CD14-positive monocyte (primary cell): ENCODE data around the gene SH3YL1. TPM values are rescaled to one million over a fixed set of nuclear protein-coding genes. Genes with fewer than 3 reads are reported as not detected.

ENCODE experiments used
- DNase-seq, 3 donors: peaks; one replicate each; pipeline ENCODE4 v3.0.0-alpha.2; 2011 to 2022
- H2AFZ ChIP-seq: 2 replicates; pipeline ENCODE4 v1.6.0; 2012; ENCODE audit warnings: mild to moderate bottlenecking, low read depth, low read length, inconsistent platforms; ENCODE audit not compliant: insufficient read depth, poor library complexity, severe bottlenecking
- H3K27ac ChIP-seq, 2 donors: 1 replicate in 1 of 2; 2 replicates in 1 of 2; pipeline ENCODE4 v1.5.1; 2012 to 2013; ENCODE audit warnings: low read length in 2 of 2, control low read depth in 1 of 2, inconsistent platforms in 1 of 2, low read depth in 1 of 2, mild to moderate bottlenecking in 1 of 2
- H3K27me3 ChIP-seq, 2 donors: one replicate each; pipeline versions ENCODE4 v1.6.0 to v1.6.1; 2011 to 2013; ENCODE audit warnings: low read length in 2 of 2; ENCODE audit not compliant: control insufficient read depth in 2 of 2, insufficient read depth in 2 of 2
- H3K36me3 ChIP-seq, 2 donors: replicated peaks in 1 of 2; 1 replicate in 1 of 2; 2 replicates in 1 of 2; pipeline versions ENCODE4 v1.5.1 to v1.6.1; 2012 to 2013; ENCODE audit warnings: low read length in 2 of 2, control low read depth in 1 of 2, inconsistent platforms in 1 of 2, mild to moderate bottlenecking in 1 of 2; ENCODE audit not compliant: insufficient read depth in 2 of 2, control insufficient read depth in 1 of 2
- H3K4me1 ChIP-seq, 2 donors: 1 replicate in 1 of 2; 2 replicates in 1 of 2; pipeline versions ENCODE4 v1.5.1 to v1.6.1; 2012 to 2013; ENCODE audit warnings: low read length in 2 of 2, control low read depth in 1 of 2, inconsistent platforms in 1 of 2, mild to moderate bottlenecking in 1 of 2, moderate library complexity in 1 of 2; ENCODE audit not compliant: insufficient read depth in 2 of 2, control insufficient read depth in 1 of 2
- H3K4me2 ChIP-seq: replicated peaks from 2 replicates; pipeline ENCODE3; 2012; ENCODE audit warnings: low read length, moderate library complexity, mild to moderate bottlenecking; ENCODE audit not compliant: poor library complexity, severe bottlenecking; ENCODE audit errors: extremely low read depth
- H3K4me3 ChIP-seq, 3 experiments: fragments of 200-600 bp in 1 of 3; sonication (generic) in 1 of 3; replicated peaks in 1 of 3; 1 replicate in 2 of 3; 2 replicates in 1 of 3; pipeline ENCODE4 v1.5.1; 2011 to 2013; ENCODE audit warnings: low read length in 3 of 3, mild to moderate bottlenecking in 3 of 3, control low read depth in 2 of 3, low read depth in 2 of 3, inconsistent platforms in 1 of 3, moderate library complexity in 1 of 3
- H3K79me2 ChIP-seq: 2 replicates; pipeline ENCODE4 v1.6.0; 2012; ENCODE audit warnings: mild to moderate bottlenecking, control low read depth, inconsistent platforms, low read length, moderate library complexity; ENCODE audit not compliant: insufficient read depth
- H3K9ac ChIP-seq: 2 replicates; pipeline ENCODE4 v1.6.0; 2017; ENCODE audit warnings: low read length, mild to moderate bottlenecking; ENCODE audit not compliant: insufficient read depth, poor library complexity, severe bottlenecking
- H3K9me3 ChIP-seq, 2 donors: replicated peaks in 1 of 2; 1 replicate in 1 of 2; 2 replicates in 1 of 2; pipeline versions ENCODE4 v1.5.1 to v1.6.1; 2012 to 2013; ENCODE audit warnings: low read length in 2 of 2, control low read depth in 1 of 2; ENCODE audit not compliant: control insufficient read depth in 1 of 2, insufficient read depth in 1 of 2
- H4K20me1 ChIP-seq: 2 replicates; pipeline ENCODE4 v1.6.0; 2012; ENCODE audit warnings: mild to moderate bottlenecking, low read length, control low read depth, moderate library complexity; ENCODE audit not compliant: insufficient read depth
- H3K27ac Mint-ChIP-seq, 7 donors: one replicate each; pipeline ENCODE4 v1.8.0; 2020; ENCODE audit warnings: mild to moderate bottlenecking in 7 of 7, mixed read lengths in 7 of 7, moderate library complexity in 6 of 7, inconsistent platforms in 2 of 7
- H3K27me3 Mint-ChIP-seq, 3 donors: one replicate each; pipeline ENCODE4 v1.8.0; 2021 to 2022; ENCODE audit warnings: low read depth in 3 of 3, mild to moderate bottlenecking in 3 of 3, mixed read lengths in 3 of 3, moderate library complexity in 3 of 3, inconsistent platforms in 1 of 3
- H3K36me3 Mint-ChIP-seq, 2 donors: one replicate each; pipeline ENCODE4 v1.8.0; 2020; ENCODE audit warnings: mixed read lengths in 2 of 2, inconsistent platforms in 1 of 2, mild to moderate bottlenecking in 1 of 2
- H3K4me1 Mint-ChIP-seq: one replicate; pipeline ENCODE4 v1.8.0; 2020; ENCODE audit warnings: mild to moderate bottlenecking, mixed read lengths
- H3K4me3 Mint-ChIP-seq, 2 donors: one replicate each; pipeline ENCODE4 v1.8.0; 2020; ENCODE audit warnings: mild to moderate bottlenecking in 2 of 2, mixed read lengths in 2 of 2, moderate library complexity in 1 of 2
- H3K9me3 Mint-ChIP-seq, 7 donors: one replicate each; pipeline ENCODE4 v1.8.0; 2020 to 2022; ENCODE audit warnings: mixed read lengths in 7 of 7, mild to moderate bottlenecking in 6 of 7, moderate library complexity in 6 of 7, inconsistent platforms in 2 of 7
- WGBS: methylation state at CpG from one replicate; pipeline ENCODE4 v1.1.5; 2013; ENCODE audit warnings: missing lambda C conversion rate; ENCODE audit not compliant: insufficient coverage; 5-methylcytosine and 5-hydroxymethylcytosine counted together
- intact Hi-C, 2 donors: fragments of 100-400 bp; cut with micrococcal nuclease; formaldehyde crosslinking; loops; one replicate each; pipeline versions ENCODE4 v1.15.0 to v1.15.1; 2023
- polyA plus RNA-seq, 3 donors: library from polyadenylated mRNA; depleted of rRNA in 1 of 3; unstranded in 2 of 3; stranded (reverse) in 1 of 3; fragments of 300-500 nt in 2 of 3; fragments of >200 nt in 1 of 3; fragmentation: Illumina TruSeq in 2 of 3; gene quantifications; 1 replicate in 2 of 3; 2 replicates in 1 of 3; pipeline ENCODE4 v1.2.3, GENCODE V29; 2012 to 2021
- TF ChIP-seq, protein P1 (sequence below): fragments of 200-600 bp; IDR thresholded peaks from one replicate; pipeline ENCODE4 v1.8.0; 2022; ENCODE audit warnings: antibody characterized with exemption, mild to moderate bottlenecking

SH3YL1 gene
- polyA plus RNA-seq, 3 donors, result 2.4 to 11.7 (median 4.0) TPM

DNA sequence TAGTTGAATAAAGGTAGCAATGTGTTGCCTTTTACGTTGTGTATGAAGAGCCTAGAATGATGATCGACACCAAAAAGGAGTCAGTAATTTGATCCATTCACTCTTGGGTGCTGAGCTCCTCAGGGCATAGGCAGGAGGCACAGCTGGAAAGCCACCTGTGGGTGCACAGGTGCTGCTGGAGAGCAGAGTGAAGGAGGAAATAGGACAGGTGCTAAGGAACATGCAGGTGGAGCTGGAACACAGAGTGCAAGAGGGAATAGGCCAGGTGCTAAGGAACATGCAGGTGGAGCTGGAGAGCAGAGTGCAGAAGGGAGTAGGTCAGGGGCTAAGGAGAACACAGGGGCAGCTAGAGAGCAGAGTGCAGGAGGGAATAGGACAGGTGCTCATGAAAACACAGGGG is 86.1 kb downstream of the SH3YL1 start:
- Histone ChIP-seq H3K27ac (no peak overlapping the region), H3K9ac (no peak overlapping the region), H3K27me3 (no peaks in the 10 kb centered on the region), H4K20me1 (no peaks in the 10 kb centered on the region), H3K9me3 (peaks cover 0 to 7% of the 10 kb centered on the region in 2 donors), H3K36me3 (no peaks in the 10 kb centered on the region), H3K4me3 (no peak overlapping the region), H3K4me2 (no peak overlapping the region), H3K79me2 (no peaks in the 10 kb centered on the region), H2AFZ (no peak overlapping the region), H3K4me1 (no peaks in the 10 kb centered on the region)
- peaks cover 0 to 2% (median 1%) of the 10 kb centered on the region in 3 donors for H3K27me3 Mint-ChIP-seq
- peaks cover 0 to 4% (median under 1%) of the 10 kb centered on the region in 7 donors for H3K9me3 Mint-ChIP-seq
- WGBS, result 89% methylated on average over 2 of the region's 2 CpGs
- H3K27ac Mint-ChIP-seq, result no peak overlapping the region
- intact Hi-C loops, result no loop called here
- H3K4me3 Mint-ChIP-seq, result no peak overlapping the region
- TF ChIP-seq, protein P1, sequence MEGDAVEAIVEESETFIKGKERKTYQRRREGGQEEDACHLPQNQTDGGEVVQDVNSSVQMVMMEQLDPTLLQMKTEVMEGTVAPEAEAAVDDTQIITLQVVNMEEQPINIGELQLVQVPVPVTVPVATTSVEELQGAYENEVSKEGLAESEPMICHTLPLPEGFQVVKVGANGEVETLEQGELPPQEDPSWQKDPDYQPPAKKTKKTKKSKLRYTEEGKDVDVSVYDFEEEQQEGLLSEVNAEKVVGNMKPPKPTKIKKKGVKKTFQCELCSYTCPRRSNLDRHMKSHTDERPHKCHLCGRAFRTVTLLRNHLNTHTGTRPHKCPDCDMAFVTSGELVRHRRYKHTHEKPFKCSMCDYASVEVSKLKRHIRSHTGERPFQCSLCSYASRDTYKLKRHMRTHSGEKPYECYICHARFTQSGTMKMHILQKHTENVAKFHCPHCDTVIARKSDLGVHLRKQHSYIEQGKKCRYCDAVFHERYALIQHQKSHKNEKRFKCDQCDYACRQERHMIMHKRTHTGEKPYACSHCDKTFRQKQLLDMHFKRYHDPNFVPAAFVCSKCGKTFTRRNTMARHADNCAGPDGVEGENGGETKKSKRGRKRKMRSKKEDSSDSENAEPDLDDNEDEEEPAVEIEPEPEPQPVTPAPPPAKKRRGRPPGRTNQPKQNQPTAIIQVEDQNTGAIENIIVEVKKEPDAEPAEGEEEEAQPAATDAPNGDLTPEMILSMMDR, result no peak
- no peaks in the 10 kb centered on the region for H3K4me1 Mint-ChIP-seq
- no peak for DNase-seq
- H3K36me3 Mint-ChIP-seq, result no peaks in the 10 kb centered on the region

DNA sequence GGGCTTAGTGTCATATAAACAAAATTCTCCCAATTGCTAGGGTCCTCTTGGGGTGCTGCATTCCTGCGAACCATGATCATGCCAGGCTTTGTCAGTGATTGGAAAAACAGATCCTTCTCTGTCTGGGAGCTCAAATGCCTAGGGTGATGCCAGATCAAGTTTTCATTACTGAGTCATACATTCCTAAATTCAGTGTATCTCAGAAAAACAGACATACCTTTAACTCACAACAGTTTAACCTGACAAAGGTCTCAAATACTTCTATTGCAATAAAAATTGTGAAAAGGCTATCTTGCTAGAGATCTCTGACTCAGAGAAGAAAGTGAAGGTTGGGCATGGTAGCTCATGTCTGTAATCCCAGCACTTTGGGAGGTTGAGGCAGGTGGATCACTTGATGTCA is 86.9 kb downstream of the SH3YL1 start:
- Histone ChIP-seq H3K36me3 (no peaks in the 10 kb centered on the region), H3K79me2 (no peaks in the 10 kb centered on the region), H3K4me1 (no peaks in the 10 kb centered on the region), H4K20me1 (no peaks in the 10 kb centered on the region), H3K9me3 (peaks cover 0 to 7% of the 10 kb centered on the region in 2 donors), H3K4me3 (no peak overlapping the region), H3K27ac (no peak overlapping the region), H3K9ac (no peak overlapping the region), H3K27me3 (no peaks in the 10 kb centered on the region), H2AFZ (no peak overlapping the region), H3K4me2 (no peak overlapping the region)
- Mint-ChIP-seq H3K4me3 (no peak overlapping the region), H3K4me1 (no peaks in the 10 kb centered on the region), H3K27ac (no peak overlapping the region), H3K27me3 (peaks cover 0 to 4% (median 1%) of the 10 kb centered on the region in 3 donors), H3K36me3 (no peaks in the 10 kb centered on the region), H3K9me3 (peaks cover 0 to 4% (median 0%) of the 10 kb centered on the region in 7 donors)
- no peak for DNase-seq
- intact Hi-C loops, result no loop called here
- WGBS, result no CpG with 5 or more reads among the region's 1 CpG
- TF ChIP-seq, protein P1, result no peak
